D721Med (cell line): ENCODE results near the gene EDAR.

Experiments used
- DNase-seq: peaks from one replicate; pipeline ENCODE4 v3.0.0; 2011; ENCODE audit warnings: low spot score; ENCODE audit not compliant: insufficient read length
- FAIRE-seq: peaks from 2 replicates; lab custom pipeline; 2011; peaks lifted over from hg19 to GRCh38; lab: Jason Lieb, UNC
- CTCF ChIP-seq: IDR thresholded peaks from 2 replicates; pipeline ENCODE4 v1.5.1; 2012; ENCODE audit warnings: mild to moderate bottlenecking, control low read depth; ENCODE audit not compliant: insufficient read depth; ENCODE audit errors: missing control alignments

Gene EDAR

GRCh38 chr2:108910541-108911396 lies 78.3 kb downstream of the EDAR start:
- FAIRE-seq (no peak), DNase-seq (no peak)
- no peak for TF ChIP-seq CTCF

GRCh38 chr2:108910011-108910431 lies 79.0 kb downstream of the EDAR start:
- TF ChIP-seq CTCF = no peak
- no peak for FAIRE-seq
- DNase-seq = no peak

- DNase-seq (no peak), FAIRE-seq (no peak)
- TF ChIP-seq CTCF = no peak
These were observed 79.7 kb downstream of the EDAR start for GRCh38 chr2:108909275-108909823.

- FAIRE-seq = no peak
- no peak for DNase-seq
- no peak for TF ChIP-seq CTCF
These were observed 80.3 kb downstream of the EDAR start for GRCh38 chr2:108908713-108909070.

GRCh38 chr2:108907822-108908712 lies 81.0 kb downstream of the EDAR start:
- DNase-seq = no peak
- FAIRE-seq = no peak
- TF ChIP-seq CTCF = no peak

- DNase-seq = no peak
These were observed 82.5 kb downstream of the EDAR start for GRCh38 chr2:108906403-108907077.

More at GRCh38 chr2:108906403-108907077, 82.5 kb downstream of the EDAR start:
- TF ChIP-seq CTCF = no peak
- FAIRE-seq = no peak
